OCI-LY7 (cell line): Measurements from ENCODE around the gene HMGN2. TPM values are rescaled to one million over a fixed set of nuclear protein-coding genes. Genes with fewer than 3 reads are reported as not detected.

ENCODE experiments used
- Bru-seq: library from RNA; stranded (reverse); fragments of 400-500 nt; gene quantifications from one replicate; lab custom pipeline; 2021; lab: Mats Ljungman, UMichigan
- BruChase-seq, 2 experiments: library from RNA; stranded (reverse); fragments of 400-500 nt; gene quantifications; one replicate each; lab custom pipeline; 2021; lab: Mats Ljungman, UMichigan
- BruUV-seq: library from RNA; stranded (reverse); fragments of 400-500 nt; replicated peaks from 2 replicates; lab custom pipeline; 2021; lab: Mats Ljungman, UMichigan
- CTCF ChIA-PET: fragments of 300-600 bp; sonication (Branson Sonifier 250); formaldehyde crosslinking; loops from one replicate; lab custom pipeline; 2022; ENCODE audit warnings: antibody characterized with exemption; ENCODE audit not compliant: unreplicated experiment; lab: Charles Lee
- POLR2A ChIA-PET: fragments of 300-600 bp; sonication (Branson Sonifier 250); formaldehyde crosslinking; loops from one replicate; lab custom pipeline; 2022; ENCODE audit warnings: antibody characterized with exemption; lab: Charles Lee
- DNase-seq: peaks from one replicate; pipeline ENCODE4 v3.0.0-alpha.2; 2015; ENCODE audit warnings: low spot score
- H2AFZ ChIP-seq: fragments of 200-600 bp; sonication (generic), shearing (Covaris generic); 2 replicates; pipeline ENCODE4 v1.6.1; 2014; ENCODE audit warnings: mild to moderate bottlenecking, antibody characterized with exemption, low read length, moderate library complexity
- H3K27ac ChIP-seq: fragments of 200-600 bp; sonication (generic); 2 replicates; pipeline ENCODE4 v1.5.1; 2014; ENCODE audit warnings: mixed run types, low read depth, mild to moderate bottlenecking, moderate library complexity, low read length, inconsistent platforms; ENCODE audit not compliant: poor library complexity, severe bottlenecking
- H3K36me3 ChIP-seq: fragments of 200-600 bp; sonication (generic); 2 replicates; pipeline ENCODE4 v1.6.1; 2014; ENCODE audit warnings: mild to moderate bottlenecking, antibody characterized with exemption, low read length, moderate library complexity, mixed read lengths; ENCODE audit not compliant: insufficient read depth
- H3K4me1 ChIP-seq: fragments of 200-600 bp; sonication (generic); 2 replicates; pipeline ENCODE4 v1.5.1; 2014; ENCODE audit warnings: mild to moderate bottlenecking, low read length; ENCODE audit not compliant: insufficient read depth, poor library complexity, severe bottlenecking
- H3K4me2 ChIP-seq: fragments of 200-600 bp; sonication (generic); 2 replicates; pipeline ENCODE4 v1.6.1; 2014; ENCODE audit warnings: mild to moderate bottlenecking, low read length
- H3K4me3 ChIP-seq: fragments of 200-600 bp; sonication (generic); 2 replicates; pipeline ENCODE4 v1.5.1; 2014; ENCODE audit warnings: mild to moderate bottlenecking, low read depth, low read length; ENCODE audit not compliant: poor library complexity, severe bottlenecking
- H3K79me2 ChIP-seq: fragments of 200-600 bp; sonication (generic); 2 replicates; pipeline ENCODE4 v1.6.1; 2016; ENCODE audit warnings: low read depth, mild to moderate bottlenecking, low read length, moderate library complexity, mixed read lengths; ENCODE audit not compliant: insufficient read depth
- H3K9me2 ChIP-seq: fragments of 200-600 bp; sonication (generic); 2 replicates; pipeline ENCODE4 v1.6.1; 2016; ENCODE audit warnings: mild to moderate bottlenecking, low read length, mixed read lengths; ENCODE audit not compliant: insufficient read depth
- H3K9me3 ChIP-seq: fragments of 200-600 bp; sonication (generic); 2 replicates; pipeline ENCODE4 v1.6.1; 2014; ENCODE audit warnings: mild to moderate bottlenecking, mixed run types, low read length, mixed read lengths
- H4K20me1 ChIP-seq: fragments of 200-600 bp; sonication (generic); 2 replicates; pipeline ENCODE4 v1.6.1; 2014; ENCODE audit warnings: mild to moderate bottlenecking, antibody characterized with exemption, low read length, moderate library complexity, mixed read lengths; ENCODE audit not compliant: insufficient read depth
- CTCF ChIP-seq: fragments of 200-600 bp; sonication (generic); conservative IDR thresholded peaks from 2 replicates; pipeline ENCODE4 v1.5.1; 2014; ENCODE audit warnings: mild to moderate bottlenecking, antibody characterized with exemption, low read length, moderate library complexity, mixed read lengths
- EZH2phosphoT487 ChIP-seq: fragments of 200-600 bp; sonication (generic); IDR thresholded peaks from 2 replicates; pipeline ENCODE4 v1.6.1; 2018; ENCODE audit warnings: low read depth, borderline replicate concordance, mild to moderate bottlenecking, mixed run types, antibody characterized with exemption, low read length, moderate library complexity, mixed read lengths
- intact Hi-C: fragments of 100-400 bp; cut with micrococcal nuclease; formaldehyde crosslinking; loops from one replicate; pipeline ENCODE4 v1.10.0; 2022; ENCODE audit not compliant: unreplicated experiment
- long read RNA-seq: library from polyadenylated mRNA; stranded (forward); transcript quantifications from one replicate; pipeline ENCODE4 v2.0.0, GENCODE V29; 2022
- total RNA-seq, 2 experiments: library from RNA; depleted of rRNA in 1 of 2; stranded (reverse); fragments of >200 nt in 1 of 2; shearing (Covaris generic) in 1 of 2; gene quantifications; 2 replicates each; pipeline ENCODE4 v1.2.3, GENCODE V29; 2014 to 2022

The HMGN2 gene
- total RNA-seq (2014; rRNA removed; shearing (Covaris generic)) (649 and 817 TPM in 2 replicates), total RNA-seq (2022) (990 and 1,017 TPM in 2 replicates), Bru-seq, nascent RNA (percentile 99 among the genes with signal in this experiment), BruChase-seq, experiment 1, labeled RNA remaining after a 6-hour chase (percentile 100 among the genes with signal in this experiment), BruChase-seq, experiment 2, labeled RNA remaining after a 2-hour chase (percentile 100 among the genes with signal in this experiment)
- long read RNA-seq, transcript HMGN2-201 (6 exons, 1,191 nt) = major isoform, 3,543 of 3,851 reads
- long read RNA-seq, transcript HMGN2-209 (2 exons, 1,496 nt) = minor isoform, 38 of 3,851 reads
- long read RNA-seq, transcript HMGN2-208 (4 exons, 1,030 nt) = minor isoform, 25 of 3,851 reads
- long read RNA-seq, transcript HMGN2-206 (6 exons, 932 nt) = minor isoform, 18 of 3,851 reads
- long read RNA-seq, partial matches to known transcripts = 99 of 3,851 reads
- long read RNA-seq, other reads (novel, unspliced or antisense) = 100 of 3,851 reads

- Histone ChIP-seq H3K4me3 (peak within 1 kb of the TSS; percentile 96), H2AFZ (peak within 1 kb of the TSS; percentile 52; the same call in 1 of the 2 replicates), H3K4me1 (peaks cover 57% of the 10 kb centered on the region), H3K9me3 (no peaks in the 10 kb centered on the region), H3K36me3 (peaks cover 71% of the 10 kb centered on the region), H3K79me2 (peaks cover 20% of the 10 kb centered on the region), H4K20me1 (peaks cover 18% of the 10 kb centered on the region), H3K4me2 (peak within 1 kb of the TSS; percentile 89), H3K27ac (peak within 1 kb of the TSS; percentile 95), H3K9me2 (no peaks in the 10 kb centered on the region)
- intact Hi-C loops = loop anchor here (2.0 to 5.0 kb wide), 3 partner anchors 58 to 185 kb away; no protein-coding TSS in a partner anchor
- no TSS peak for BruUV-seq
- ChIA-PET POLR2A (interaction anchor here (0.6 to 1.3 kb wide), 4 partner anchors 17 to 115 kb away, joined by 3 to 6 read pairs (median 4); partner anchors contain the start of gene DHDDS), CTCF (no interaction called here)
- peak; percentile 96 for DNase-seq
- TF ChIP-seq CTCF (no peak), EZH2phosphoT487 (no peak)
These were observed at the start of gene HMGN2 for GRCh38 chr1:26472320-26472900. HMGN2 (plus strand) TSS chr1:26472440; CDS start chr1:26472613, 173 bp downstream.

GRCh38 chr1:26429721-26430120 lies 42.5 kb upstream of the HMGN2 start:
- H3K4me3 ChIP-seq = no peak overlapping the region
- POLR2A ChIA-PET = interaction anchor here (0.5 kb wide), 1 partner anchor 15 kb away, joined by 3 read pairs; no protein-coding TSS in a partner anchor
- no peaks in the 10 kb centered on the region for H4K20me1 ChIP-seq
- H3K9me2 ChIP-seq = no peaks in the 10 kb centered on the region
- peaks cover 27% of the 10 kb centered on the region for H3K79me2 ChIP-seq
- no peaks in the 10 kb centered on the region for H3K9me3 ChIP-seq
- DNase-seq = no peak
- H3K4me1 ChIP-seq = peaks cover 33% of the 10 kb centered on the region
- no TSS peak for BruUV-seq
- peaks cover 8% of the 10 kb centered on the region for H3K36me3 ChIP-seq
- H3K27ac ChIP-seq = no peak overlapping the region
- no peak overlapping the region for H2AFZ ChIP-seq
- H3K4me2 ChIP-seq = no peak overlapping the region
- TF ChIP-seq CTCF (no peak), EZH2phosphoT487 (no peak)
- CTCF ChIA-PET = no interaction called here
- intact Hi-C loops = no loop called here
